ENCODE measurements around the gene TTLL9.

TTLL9 gene

GRCh38 chr20:31843288-31843687 is 27.1 kb upstream of the TTLL9 start:
- TF ChIP-seq, protein P1, sequence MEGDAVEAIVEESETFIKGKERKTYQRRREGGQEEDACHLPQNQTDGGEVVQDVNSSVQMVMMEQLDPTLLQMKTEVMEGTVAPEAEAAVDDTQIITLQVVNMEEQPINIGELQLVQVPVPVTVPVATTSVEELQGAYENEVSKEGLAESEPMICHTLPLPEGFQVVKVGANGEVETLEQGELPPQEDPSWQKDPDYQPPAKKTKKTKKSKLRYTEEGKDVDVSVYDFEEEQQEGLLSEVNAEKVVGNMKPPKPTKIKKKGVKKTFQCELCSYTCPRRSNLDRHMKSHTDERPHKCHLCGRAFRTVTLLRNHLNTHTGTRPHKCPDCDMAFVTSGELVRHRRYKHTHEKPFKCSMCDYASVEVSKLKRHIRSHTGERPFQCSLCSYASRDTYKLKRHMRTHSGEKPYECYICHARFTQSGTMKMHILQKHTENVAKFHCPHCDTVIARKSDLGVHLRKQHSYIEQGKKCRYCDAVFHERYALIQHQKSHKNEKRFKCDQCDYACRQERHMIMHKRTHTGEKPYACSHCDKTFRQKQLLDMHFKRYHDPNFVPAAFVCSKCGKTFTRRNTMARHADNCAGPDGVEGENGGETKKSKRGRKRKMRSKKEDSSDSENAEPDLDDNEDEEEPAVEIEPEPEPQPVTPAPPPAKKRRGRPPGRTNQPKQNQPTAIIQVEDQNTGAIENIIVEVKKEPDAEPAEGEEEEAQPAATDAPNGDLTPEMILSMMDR (IDR thresholded peaks at IDR 0.05; ENCODE audit: insufficient read depth, low read depth, low read length, missing control alignments) = no peak
- H3K4me3 ChIP-seq (ENCODE audit: low read length) = no peak overlapping the region
- DNase-seq (ENCODE audit: low read depth) = no peak

GRCh38 chr20:31843881-31844280 is 26.6 kb upstream of the TTLL9 start:
- TF ChIP-seq, protein P1 (IDR thresholded peaks at IDR 0.05; ENCODE audit: insufficient read depth, low read depth, low read length, missing control alignments) = no peak
- H3K4me3 ChIP-seq (ENCODE audit: low read length) = no peak overlapping the region
- no peak for DNase-seq (ENCODE audit: low read depth)

GRCh38 chr20:31844737-31845299 is 25.6 kb upstream of the TTLL9 start:
- TF ChIP-seq, protein P1 (IDR thresholded peaks at IDR 0.05; ENCODE audit: insufficient read depth, low read depth, low read length, missing control alignments) = no peak
- DNase-seq (ENCODE audit: low read depth) = no peak
- no peak overlapping the region for H3K4me3 ChIP-seq (ENCODE audit: low read length)

- no peak for DNase-seq (ENCODE audit: low read depth)
- TF ChIP-seq, protein P1 (IDR thresholded peaks at IDR 0.05; ENCODE audit: insufficient read depth, low read depth, low read length, missing control alignments) = no peak
Observed at GRCh38 chr20:31845300-31845863, 25.1 kb upstream of the TTLL9 start, which contains the start of gene FOXS1. FOXS1 (minus strand) TSS chr20:31845604; CDS start chr20:31845542, 62 bp downstream.

DNA sequence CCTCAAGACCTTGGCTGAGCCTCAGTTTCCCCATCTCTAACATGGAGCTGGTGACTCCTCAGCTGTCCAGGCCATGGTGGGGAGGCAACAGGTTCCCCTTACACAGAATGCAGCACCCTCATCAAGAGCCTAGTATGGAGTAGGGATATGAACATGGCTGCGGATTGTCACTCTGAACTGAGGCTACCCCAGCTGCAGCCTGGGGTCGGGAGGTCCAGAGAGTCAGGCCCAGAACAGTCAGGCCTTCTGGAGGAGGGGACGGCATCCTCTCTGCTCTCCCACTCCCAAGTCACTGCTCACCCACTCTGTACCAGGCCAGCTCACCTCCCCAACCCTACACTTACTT is 23.7 kb upstream of the TTLL9 start:
- H3K4me3 ChIP-seq (ENCODE audit: low read length) = no peak overlapping the region
- TF ChIP-seq, protein P1 (IDR thresholded peaks at IDR 0.05; ENCODE audit: insufficient read depth, low read depth, low read length, missing control alignments) = no peak
- no peak for DNase-seq (ENCODE audit: low read depth)

More at GRCh38 chr20:31845300-31845863, 25.1 kb upstream of the TTLL9 start, which contains the start of gene FOXS1:
- no peak within 1 kb of the TSS for H3K4me3 ChIP-seq (ENCODE audit: low read length)

DNA sequence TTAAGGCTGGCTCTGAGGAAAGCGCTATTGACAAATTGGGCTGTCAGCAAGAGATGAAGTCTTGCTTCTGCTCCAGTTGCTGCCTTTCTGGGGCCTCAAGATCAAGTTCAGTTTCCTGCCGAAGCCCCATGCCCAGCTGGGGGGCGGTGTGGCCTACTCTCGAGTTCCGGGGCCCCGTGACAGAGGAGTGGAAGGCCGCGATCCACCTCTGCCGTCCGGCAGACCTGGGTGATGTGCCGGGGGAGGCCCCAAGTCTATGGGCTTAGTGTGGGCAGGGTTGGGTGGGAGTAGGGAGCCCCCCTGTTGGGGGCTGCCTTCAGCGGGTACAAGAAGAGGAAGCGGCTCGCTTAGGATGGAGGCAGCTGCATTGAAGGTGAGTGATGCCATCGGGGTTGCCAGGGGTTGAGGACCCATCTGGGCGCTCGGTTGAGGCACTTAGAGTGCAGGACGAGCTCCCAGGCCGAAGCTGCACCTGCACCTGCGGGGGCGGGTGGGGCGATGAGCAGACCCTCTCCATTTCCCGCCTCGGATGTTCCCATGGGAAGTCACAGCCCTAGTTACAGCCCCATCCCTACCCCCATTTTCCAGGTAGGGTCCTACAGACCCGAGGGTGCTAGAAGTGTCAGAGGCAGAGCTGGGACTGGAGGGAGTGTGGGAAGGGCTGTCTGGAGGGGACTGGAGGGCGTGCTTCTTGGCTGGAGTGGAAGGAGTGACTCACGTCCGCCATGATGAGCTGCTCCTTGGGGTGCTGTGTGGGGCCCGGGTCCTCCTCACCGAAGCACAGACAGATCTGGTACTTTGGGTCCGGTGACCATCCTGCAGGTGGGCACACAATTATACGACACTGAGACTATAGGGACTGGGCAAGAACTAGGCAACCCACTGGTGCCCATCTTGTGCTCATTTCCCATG is 22.1 kb upstream of the TTLL9 start:
- no peak for DNase-seq (ENCODE audit: low read depth)
- TF ChIP-seq, protein P1 (IDR thresholded peaks at IDR 0.05; ENCODE audit: insufficient read depth, low read depth, low read length, missing control alignments) = no peak
- no peak overlapping the region for H3K4me3 ChIP-seq (ENCODE audit: low read length)
